C4-2B (cell line): ENCODE measurements around the gene POLN.

Experiments used
- ZFX ChIP-seq: fragments of 450-650 bp; IDR thresholded peaks from 2 replicates; pipeline ENCODE4 v1.6.1; 2017
- TF ChIP-seq, protein P1 (sequence below): fragments of 450-650 bp; conservative IDR thresholded peaks from 2 replicates; pipeline ENCODE4 v1.5.1; 2017; ENCODE audit warnings: mild to moderate bottlenecking

GRCh38 chr4:2041239-2042130 is 200.4 kb downstream of the POLN start:
- TF ChIP-seq, protein P1, sequence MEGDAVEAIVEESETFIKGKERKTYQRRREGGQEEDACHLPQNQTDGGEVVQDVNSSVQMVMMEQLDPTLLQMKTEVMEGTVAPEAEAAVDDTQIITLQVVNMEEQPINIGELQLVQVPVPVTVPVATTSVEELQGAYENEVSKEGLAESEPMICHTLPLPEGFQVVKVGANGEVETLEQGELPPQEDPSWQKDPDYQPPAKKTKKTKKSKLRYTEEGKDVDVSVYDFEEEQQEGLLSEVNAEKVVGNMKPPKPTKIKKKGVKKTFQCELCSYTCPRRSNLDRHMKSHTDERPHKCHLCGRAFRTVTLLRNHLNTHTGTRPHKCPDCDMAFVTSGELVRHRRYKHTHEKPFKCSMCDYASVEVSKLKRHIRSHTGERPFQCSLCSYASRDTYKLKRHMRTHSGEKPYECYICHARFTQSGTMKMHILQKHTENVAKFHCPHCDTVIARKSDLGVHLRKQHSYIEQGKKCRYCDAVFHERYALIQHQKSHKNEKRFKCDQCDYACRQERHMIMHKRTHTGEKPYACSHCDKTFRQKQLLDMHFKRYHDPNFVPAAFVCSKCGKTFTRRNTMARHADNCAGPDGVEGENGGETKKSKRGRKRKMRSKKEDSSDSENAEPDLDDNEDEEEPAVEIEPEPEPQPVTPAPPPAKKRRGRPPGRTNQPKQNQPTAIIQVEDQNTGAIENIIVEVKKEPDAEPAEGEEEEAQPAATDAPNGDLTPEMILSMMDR, result no peak
- no peak for TF ChIP-seq ZFX
